HG03457 (cell line): Measurements from ENCODE around the gene RAPSN.

ENCODE experiments used
- ATAC-seq: cut with Tn5 transposase; IDR thresholded peaks from one replicate; pipeline ENCODE4 v1.9.1; 2021; ENCODE audit warnings: moderate number of reproducible peaks; ENCODE audit not compliant: unreplicated experiment

The RAPSN gene

GRCh38 chr11:47448566-47449427, at the start of gene RAPSN:
RAPSN (minus strand) TSS chr11:47449136; CDS start chr11:47448964, 172 bp downstream.
- no peak for ATAC-seq

GRCh38 chr11:47498149-47498548, 49.2 kb upstream of the RAPSN start:
- ATAC-seq = no peak

GRCh38 chr11:47496808-47497207, 47.9 kb upstream of the RAPSN start:
- no peak for ATAC-seq

GRCh38 chr11:47495856-47496217, 46.9 kb upstream of the RAPSN start:
- no peak for ATAC-seq

- no peak for ATAC-seq
Measured at GRCh38 chr11:47495011-47495855, 46.3 kb upstream of the RAPSN start.

- ATAC-seq = no peak
Measured at GRCh38 chr11:47489395-47489755, 40.4 kb upstream of the RAPSN start.

- ATAC-seq = no peak
Measured at GRCh38 chr11:47488674-47489394, 39.9 kb upstream of the RAPSN start.

GRCh38 chr11:47488111-47488510, 39.2 kb upstream of the RAPSN start:
- ATAC-seq = no peak

GRCh38 chr11:47487421-47487820, 38.5 kb upstream of the RAPSN start:
- no peak for ATAC-seq

- no peak for ATAC-seq
Measured at GRCh38 chr11:47485107-47485506, 36.2 kb upstream of the RAPSN start.

GRCh38 chr11:47483457-47483856, 34.5 kb upstream of the RAPSN start:
- ATAC-seq = no peak

GRCh38 chr11:47480762-47481161, 31.8 kb upstream of the RAPSN start:
- no peak for ATAC-seq

- ATAC-seq = no peak
Measured at GRCh38 chr11:47478651-47479329, 29.9 kb upstream of the RAPSN start.

GRCh38 chr11:47477753-47478152, 28.8 kb upstream of the RAPSN start:
- no peak for ATAC-seq

- no peak for ATAC-seq
Measured at GRCh38 chr11:47477323-47477722, 28.4 kb upstream of the RAPSN start.

- no peak for ATAC-seq
Measured at GRCh38 chr11:47470671-47471070, 21.7 kb upstream of the RAPSN start.

- no peak for ATAC-seq
Measured at GRCh38 chr11:47469361-47470179, 20.6 kb upstream of the RAPSN start.

- ATAC-seq = no peak
Measured at GRCh38 chr11:47468598-47469214, 19.8 kb upstream of the RAPSN start.

- ATAC-seq = no peak
Measured at GRCh38 chr11:47467357-47467756, 18.4 kb upstream of the RAPSN start.
